ENCODE measurements around the gene A3GALT2. TPM values are rescaled to one million over a fixed set of nuclear protein-coding genes. Genes with fewer than 3 reads are reported as not detected.

Gene A3GALT2
- total RNA-seq, 1 experiment from 2014 or later: not detected

DNA sequence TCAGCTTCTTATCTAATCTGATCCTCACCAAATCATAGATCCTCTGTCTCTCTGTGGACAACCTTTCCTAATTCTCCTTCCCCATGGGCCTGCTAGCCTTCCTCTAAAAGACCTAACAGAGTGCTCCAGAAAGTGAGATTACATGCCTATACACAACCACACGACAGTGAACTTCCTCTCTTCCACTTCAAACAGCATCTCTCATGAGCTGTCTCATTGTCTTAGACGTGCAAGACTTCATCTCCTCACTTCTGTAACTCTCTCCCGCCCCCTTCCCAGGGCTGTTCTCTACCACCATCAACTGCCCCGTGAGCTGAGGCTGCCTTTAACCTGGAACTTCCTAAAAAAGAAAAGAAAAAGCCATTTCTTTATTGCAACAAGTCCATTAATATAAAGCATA, 14.1 kb upstream of the A3GALT2 start:
- no peaks in the 10 kb centered on the region for H3K27me3 Mint-ChIP-seq (ENCODE audit: insufficient read depth, unreplicated experiment)
- H3K4me1 Mint-ChIP-seq (ENCODE audit: insufficient read depth, unreplicated experiment): peaks cover 67% of the 10 kb centered on the region
- ChIA-PET CTCF (interaction anchor here (1.4 to 1.7 kb wide), 2 partner anchors 13 to 40 kb away, joined by 3 to 5 read pairs; no protein-coding TSS in a partner anchor), POLR2A (interaction anchor here (6.7 kb wide), 1 partner anchor 14 kb away, joined by 133 read pairs; no protein-coding TSS in a partner anchor)
- intact Hi-C loops (cut with micrococcal nuclease): no loop called here
- no peaks in the 10 kb centered on the region for H3K9me3 Mint-ChIP-seq (ENCODE audit: unreplicated experiment)
- H3K27ac Mint-ChIP-seq (ENCODE audit: low read depth, unreplicated experiment): peak overlapping the region; percentile 86
- TF ChIP-seq, protein P1, sequence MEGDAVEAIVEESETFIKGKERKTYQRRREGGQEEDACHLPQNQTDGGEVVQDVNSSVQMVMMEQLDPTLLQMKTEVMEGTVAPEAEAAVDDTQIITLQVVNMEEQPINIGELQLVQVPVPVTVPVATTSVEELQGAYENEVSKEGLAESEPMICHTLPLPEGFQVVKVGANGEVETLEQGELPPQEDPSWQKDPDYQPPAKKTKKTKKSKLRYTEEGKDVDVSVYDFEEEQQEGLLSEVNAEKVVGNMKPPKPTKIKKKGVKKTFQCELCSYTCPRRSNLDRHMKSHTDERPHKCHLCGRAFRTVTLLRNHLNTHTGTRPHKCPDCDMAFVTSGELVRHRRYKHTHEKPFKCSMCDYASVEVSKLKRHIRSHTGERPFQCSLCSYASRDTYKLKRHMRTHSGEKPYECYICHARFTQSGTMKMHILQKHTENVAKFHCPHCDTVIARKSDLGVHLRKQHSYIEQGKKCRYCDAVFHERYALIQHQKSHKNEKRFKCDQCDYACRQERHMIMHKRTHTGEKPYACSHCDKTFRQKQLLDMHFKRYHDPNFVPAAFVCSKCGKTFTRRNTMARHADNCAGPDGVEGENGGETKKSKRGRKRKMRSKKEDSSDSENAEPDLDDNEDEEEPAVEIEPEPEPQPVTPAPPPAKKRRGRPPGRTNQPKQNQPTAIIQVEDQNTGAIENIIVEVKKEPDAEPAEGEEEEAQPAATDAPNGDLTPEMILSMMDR (IDR thresholded peaks at IDR 0.05; ENCODE audit: unreplicated experiment): no peak
- DNase-seq (ENCODE audit: unreplicated experiment): no peak
- H3K4me3 Mint-ChIP-seq (ENCODE audit: unreplicated experiment): peak overlapping the region; percentile 6
- no TSS peak for BruUV-seq (replicated peaks)
- peaks cover 76% of the 10 kb centered on the region for H3K36me3 Mint-ChIP-seq (ENCODE audit: insufficient read depth, unreplicated experiment)

DNA sequence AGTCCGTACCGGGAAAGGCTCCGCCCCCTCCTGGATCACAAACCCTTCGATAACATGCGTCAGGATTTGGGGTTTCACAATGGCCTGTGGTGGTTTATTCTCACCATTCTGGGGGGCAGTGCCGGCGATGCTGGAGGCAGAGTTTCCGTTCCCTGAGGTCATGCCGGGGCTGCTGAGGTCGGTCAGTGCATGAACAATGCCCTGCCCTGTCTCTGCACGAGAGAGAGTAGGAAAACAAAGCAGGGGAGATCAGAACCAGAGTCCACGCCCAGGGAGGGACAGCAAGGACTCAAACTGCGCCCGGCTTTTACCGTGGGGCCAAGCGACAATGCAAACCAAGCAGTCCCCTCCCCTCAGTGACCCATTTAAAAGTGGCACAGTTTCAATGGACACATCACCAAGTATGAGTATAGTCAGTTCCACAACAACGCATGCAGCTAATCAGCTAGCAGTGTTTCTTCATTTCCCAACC, 13.2 kb upstream of the A3GALT2 start:
- H3K4me1 Mint-ChIP-seq (ENCODE audit: insufficient read depth, unreplicated experiment): peaks cover 67% of the 10 kb centered on the region
- peaks cover 82% of the 10 kb centered on the region for H3K36me3 Mint-ChIP-seq (ENCODE audit: insufficient read depth, unreplicated experiment)
- H3K27me3 Mint-ChIP-seq (ENCODE audit: insufficient read depth, unreplicated experiment): no peaks in the 10 kb centered on the region
- TF ChIP-seq, protein P1 (IDR thresholded peaks at IDR 0.05; ENCODE audit: unreplicated experiment): no peak
- intact Hi-C loops (cut with micrococcal nuclease): no loop called here
- H3K4me3 Mint-ChIP-seq (ENCODE audit: unreplicated experiment): peak overlapping the region; percentile 57
- H3K27ac Mint-ChIP-seq (ENCODE audit: low read depth, unreplicated experiment): peak overlapping the region; percentile 86
- CTCF ChIA-PET: no interaction called here
- BruUV-seq (replicated peaks): no TSS peak
- peak; percentile 89 for DNase-seq (ENCODE audit: unreplicated experiment)
- POLR2A ChIA-PET: interaction anchor here (6.7 kb wide), 1 partner anchor 15 kb away, joined by 133 read pairs; no protein-coding TSS in a partner anchor
- H3K9me3 Mint-ChIP-seq (ENCODE audit: unreplicated experiment): no peaks in the 10 kb centered on the region

DNA sequence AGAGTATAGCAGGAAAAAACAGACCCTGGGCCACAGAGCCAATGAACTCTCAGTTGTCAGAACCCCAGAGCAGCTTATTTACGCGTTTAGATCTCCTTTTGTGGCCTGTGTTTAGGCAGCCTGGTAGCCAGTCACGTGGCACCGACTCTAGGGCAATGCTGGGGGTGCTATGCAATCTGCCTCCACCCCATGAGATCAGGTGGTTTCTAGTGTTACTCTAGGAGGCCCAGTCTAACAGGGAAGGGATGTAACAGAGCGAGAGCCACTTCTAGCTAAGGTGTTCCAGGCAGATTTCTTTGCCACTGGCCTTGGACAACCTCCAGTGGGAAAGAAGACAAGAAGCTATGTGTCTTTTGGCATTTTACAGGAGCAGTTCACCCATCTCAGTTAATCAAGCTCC, 12.0 kb upstream of the A3GALT2 start:
- Mint-ChIP-seq H3K9me3 (ENCODE audit: unreplicated experiment) (no peaks in the 10 kb centered on the region), H3K27ac (ENCODE audit: low read depth, unreplicated experiment) (peak overlapping the region; percentile 86), H3K4me3 (ENCODE audit: unreplicated experiment) (no peak overlapping the region), H3K36me3 (ENCODE audit: insufficient read depth, unreplicated experiment) (peaks cover 91% of the 10 kb centered on the region), H3K27me3 (ENCODE audit: insufficient read depth, unreplicated experiment) (no peaks in the 10 kb centered on the region), H3K4me1 (ENCODE audit: insufficient read depth, unreplicated experiment) (peaks cover 66% of the 10 kb centered on the region)
- TF ChIP-seq, protein P1 (IDR thresholded peaks at IDR 0.05; ENCODE audit: unreplicated experiment): no peak
- ChIA-PET CTCF (no interaction called here), POLR2A (no interaction called here)
- BruUV-seq (replicated peaks): no TSS peak
- no peak for DNase-seq (ENCODE audit: unreplicated experiment)
- intact Hi-C loops (cut with micrococcal nuclease): no loop called here

DNA sequence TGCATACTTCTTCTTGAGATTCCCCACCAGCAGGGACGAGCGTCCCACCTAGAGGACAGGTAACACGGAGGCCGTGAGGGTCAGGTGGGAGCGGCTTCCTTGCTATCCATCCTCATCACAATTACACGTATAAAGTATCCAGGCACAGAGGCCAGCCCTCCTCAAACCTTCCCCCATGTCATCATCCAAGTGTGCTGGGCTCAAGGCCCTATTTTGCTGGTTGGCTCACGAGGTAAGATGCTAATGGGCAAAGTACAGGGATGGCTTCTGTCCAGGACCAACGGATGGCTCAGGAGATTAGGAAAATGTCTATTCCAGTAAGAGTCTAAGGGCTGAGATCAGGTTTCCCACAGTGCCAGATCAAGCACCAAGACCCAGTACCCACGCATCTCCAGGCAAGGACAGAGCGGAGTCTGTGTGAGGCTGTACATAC, 11.5 kb upstream of the A3GALT2 start:
- no peaks in the 10 kb centered on the region for H3K27me3 Mint-ChIP-seq (ENCODE audit: insufficient read depth, unreplicated experiment)
- intact Hi-C loops (cut with micrococcal nuclease): no loop called here
- no peak overlapping the region for H3K4me3 Mint-ChIP-seq (ENCODE audit: unreplicated experiment)
- DNase-seq (ENCODE audit: unreplicated experiment): no peak
- H3K27ac Mint-ChIP-seq (ENCODE audit: low read depth, unreplicated experiment): peak overlapping the region; percentile 86
- peaks cover 93% of the 10 kb centered on the region for H3K36me3 Mint-ChIP-seq (ENCODE audit: insufficient read depth, unreplicated experiment)
- ChIA-PET CTCF (no interaction called here), POLR2A (no interaction called here)
- peaks cover 66% of the 10 kb centered on the region for H3K4me1 Mint-ChIP-seq (ENCODE audit: insufficient read depth, unreplicated experiment)
- no TSS peak for BruUV-seq (replicated peaks)
- TF ChIP-seq, protein P1 (IDR thresholded peaks at IDR 0.05; ENCODE audit: unreplicated experiment): no peak
- H3K9me3 Mint-ChIP-seq (ENCODE audit: unreplicated experiment): no peaks in the 10 kb centered on the region

Data from MCF 10A (cell line).